K562 (cell line): ENCODE measurements around the gene CTSF. TPM values are rescaled to one million over a fixed set of nuclear protein-coding genes. Genes with fewer than 3 reads are reported as not detected.

Source experiments
- ATAC-seq: fragments of 200-7000 bp; cut with Tn5 transposase; 3 replicates; pipeline ENCODE4 v1.9.1; 2020; ENCODE audit warnings: moderate library complexity
- BruUV-seq: library from RNA; stranded (reverse); fragments of 400-500 nt; replicated peaks from 2 replicates; lab custom pipeline; 2021; lab: Mats Ljungman, UMichigan
- CTCF ChIA-PET: fragments of 300-600 bp; formaldehyde crosslinking; extraction: SDS; loops from one replicate; lab custom pipeline; 2021; ENCODE audit warnings: low intra/inter-chr PET ratio; lab: Yijun Ruan, JAX
- POLR2A ChIA-PET: fragments of 300-600, 350-650 bp; sonication (Branson Sonifier 250); formaldehyde crosslinking; extraction: SDS; loops from one replicate; lab custom pipeline; 2021; ENCODE audit warnings: antibody characterized with exemption, inconsistent platforms; lab: Yijun Ruan, JAX
- DNase-seq, 4 experiments: peaks; one replicate each; pipeline versions ENCODE4 v3.0.0 to v3.0.0-alpha.2; 2011 to 2018; ENCODE audit warnings: low spot score in 3 of 4, mixed read lengths in 3 of 4; ENCODE audit errors: extremely low read depth in 1 of 4
- FAIRE-seq: peaks from 2 replicates; lab custom pipeline; 2011; peaks lifted over from hg19 to GRCh38; lab: Jason Lieb, UNC
- H2AFZ ChIP-seq: 2 replicates; pipeline ENCODE4 v1.6.0; 2011; ENCODE audit warnings: low read depth, low read length, control low read depth, inconsistent platforms
- H3K27ac ChIP-seq: fragments of 200-600 bp; 3 replicates; pipeline ENCODE4 v1.8.0; 2011; ENCODE audit warnings: low read depth, mild to moderate bottlenecking, control low read depth, inconsistent platforms, low read length, moderate library complexity, mixed read lengths; ENCODE audit errors: extremely low read depth
- H3K27me3 ChIP-seq, 2 experiments: fragments of 300-600 bp in 1 of 2; 2 replicates in 1 of 2; 3 replicates in 1 of 2; pipeline versions ENCODE4 v1.6.0 to v1.8.0; 2011; ENCODE audit warnings: inconsistent platforms in 2 of 2, low read length in 2 of 2, mild to moderate bottlenecking in 1 of 2, mixed read lengths in 1 of 2, moderate library complexity in 1 of 2; ENCODE audit not compliant: control insufficient read depth in 2 of 2, insufficient read depth in 2 of 2
- H3K36me3 ChIP-seq: fragments of 300-600 bp; 3 replicates; pipeline ENCODE4 v1.8.0; 2011; ENCODE audit warnings: mild to moderate bottlenecking, low read length, inconsistent platforms; ENCODE audit not compliant: control insufficient read depth, insufficient read depth
- H3K4me1 ChIP-seq, 2 experiments: fragments of 200-600 bp in 1 of 2; replicated peaks in 1 of 2; 2 replicates in 1 of 2; 3 replicates in 1 of 2; pipeline versions ENCODE4 v1.5.1 to v1.8.0; 2011; ENCODE audit warnings: inconsistent platforms in 2 of 2, low read length in 2 of 2, mild to moderate bottlenecking in 1 of 2, mixed read lengths in 1 of 2, moderate library complexity in 1 of 2; ENCODE audit not compliant: control insufficient read depth in 2 of 2, insufficient read depth in 2 of 2
- H3K4me2 ChIP-seq: 2 replicates; pipeline ENCODE4 v1.6.1; 2011; ENCODE audit warnings: low read length, control low read depth, inconsistent platforms, mixed read lengths; ENCODE audit not compliant: insufficient read depth
- H3K4me3 ChIP-seq: fragments of 200-600 bp; sonication (generic), shearing (Covaris generic); 2 replicates; pipeline ENCODE4 v1.5.1; 2016; ENCODE audit warnings: control low read depth, inconsistent platforms
- H3K79me2 ChIP-seq: fragments of 200-600 bp; 3 replicates; pipeline ENCODE4 v1.8.0; 2011; ENCODE audit warnings: low read length, inconsistent platforms; ENCODE audit not compliant: control insufficient read depth, insufficient read depth
- H3K9ac ChIP-seq, 2 experiments: 2 replicates each; pipeline versions ENCODE4 v1.6.0 to v1.6.1; 2011; ENCODE audit warnings: low read depth in 2 of 2, low read length in 2 of 2, control low read depth in 1 of 2, inconsistent platforms in 1 of 2, mild to moderate bottlenecking in 1 of 2, mixed read lengths in 1 of 2; ENCODE audit not compliant: insufficient read depth in 1 of 2
- H3K9me1 ChIP-seq: one replicate; pipeline ENCODE4 v1.6.0; 2011; ENCODE audit warnings: inconsistent platforms, mild to moderate bottlenecking, low read length, moderate library complexity; ENCODE audit not compliant: control insufficient read depth, insufficient read depth
- H3K9me3 ChIP-seq: replicated peaks from 2 replicates; pipeline ENCODE4 v1.5.1; 2011; ENCODE audit warnings: low read depth, low read length, inconsistent platforms; ENCODE audit not compliant: control insufficient read depth, insufficient read depth
- H4K20me1 ChIP-seq: replicated peaks from 2 replicates; pipeline ENCODE4 v1.6.1; 2011; ENCODE audit warnings: low read length, inconsistent platforms, mixed read lengths; ENCODE audit not compliant: control insufficient read depth, insufficient read depth
- KLF13 ChIP-seq: fragments of 450-650 bp; IDR thresholded peaks from 2 replicates; pipeline ENCODE4 v1.6.1; 2016; ENCODE audit warnings: missing genetic modification characterization, low read depth, mild to moderate bottlenecking, missing compliant biosample characterization, moderate library complexity, borderline replicate concordance
- MGA ChIP-seq: fragments of 450-650 bp; IDR thresholded peaks from 2 replicates; pipeline ENCODE4 v1.6.1; 2016; ENCODE audit warnings: mild to moderate bottlenecking, moderate library complexity
- POLR3A ChIP-seq: IDR thresholded peaks from 2 replicates; pipeline ENCODE4 v1.6.1; 2011; ENCODE audit warnings: borderline replicate concordance, mild to moderate bottlenecking, moderate library complexity; ENCODE audit not compliant: insufficient read length, insufficient read depth; ENCODE audit errors: extremely low read depth
- PTBP1 ChIP-seq: fragments of 200-400 bp; formaldehyde crosslinking; IDR thresholded peaks from 2 replicates; pipeline ENCODE4 v1.6.1; 2017; ENCODE audit warnings: low read depth, low read length
- TAL1 ChIP-seq: fragments of 450-650 bp; IDR thresholded peaks from 2 replicates; pipeline ENCODE4 v1.6.1; 2016; ENCODE audit warnings: mild to moderate bottlenecking
- WGBS: fragments of 100-300 bp; shearing (Covaris generic); methylation state at CpG from one replicate; pipeline ENCODE4 v1.1.6; 2016; ENCODE audit warnings: low coverage, mixed read lengths; ENCODE audit not compliant: insufficient coverage; ENCODE audit errors: missing lambda C conversion rate; 5-methylcytosine and 5-hydroxymethylcytosine counted together
- in situ Hi-C: fragments of 300-500 bp; cut with MboI; formaldehyde crosslinking; loops from 4 replicates; pipeline ENCODE4 v1.15.0; 2018; ENCODE audit warnings: inconsistent platforms, mixed read lengths
- intact Hi-C: fragments of 100-400 bp; cut with micrococcal nuclease; formaldehyde crosslinking; loops from 2 replicates; pipeline ENCODE4 v1.14.2; 2022
- polyA plus RNA-seq, 8 experiments: library from polyadenylated mRNA; depleted of rRNA in 4 of 8; stranded (reverse) in 5 of 8; unstranded in 3 of 8; fragments of >200 nt; fragmentation: Nextera tagmentation in 2 of 8; fragmentation: Illumina TruSeq in 1 of 8; extraction: Ambion mirVana in 2 of 8; extraction: Trizol in 1 of 8; gene quantifications; 2 replicates each; pipeline versions ENCODE4 v1.2.1 to v1.2.3, GENCODE V29; 2011 to 2014; ENCODE audit warnings: inconsistent platforms in 1 of 8, missing spikeins in 1 of 8
- total RNA-seq, 7 experiments: library from RNA; depleted of rRNA in 6 of 7; stranded (reverse); fragments of >200 nt in 6 of 7; fragmentation: Illumina TruSeq in 2 of 7; extraction: Trizol in 2 of 7; gene quantifications; 2 replicates each; pipeline versions ENCODE4 v1.2.1 to v1.2.3, GENCODE V29; 2011 to 2021; ENCODE audit warnings: low replicate concordance in 1 of 7
- TF ChIP-seq, protein P1 (sequence below): fragments of 450-650 bp; formaldehyde crosslinking; IDR thresholded peaks from 2 replicates; pipeline ENCODE4 v1.4.0; 2020; ENCODE audit warnings: mild to moderate bottlenecking, moderate library complexity

CTSF gene
- total and polyA plus RNA-seq, 9 of the 15 experiments (the other 6 are each of a cell fraction or from before 2014, with no cell fraction given): 0.41 to 10.5 (median 3.8) TPM

GRCh38 chr11:66591175-66591574 lies 22.8 kb upstream of the CTSF start:
- in situ Hi-C loops: no loop called here
- Histone ChIP-seq H3K79me2 (peaks cover 26% of the 10 kb centered on the region), H3K4me2 (no peak overlapping the region), H3K27me3 (peaks cover 0 to 4% of the 10 kb centered on the region in 2 experiments; a peak in 1 of 5 replicates), H3K4me3 (no peak overlapping the region), H4K20me1 (no peaks in the 10 kb centered on the region), H3K9me3 (no peaks in the 10 kb centered on the region), H3K4me1 (peaks cover 32 to 45% of the 10 kb centered on the region in 2 experiments), H3K9me1 (no peaks in the 10 kb centered on the region), H3K36me3 (peaks cover 4% of the 10 kb centered on the region; the same call in 1 of the 3 replicates), H2AFZ (no peak overlapping the region), H3K9ac (no peak overlapping the region), H3K27ac (no peak overlapping the region)
- no TSS peak for BruUV-seq
- ChIA-PET CTCF (no interaction called here), POLR2A (interaction anchor here (0.9 to 1.7 kb wide), 5 partner anchors 15 to 58 kb away, joined by 3 to 5 read pairs (median 3); no protein-coding TSS in a partner anchor)
- no peak for ATAC-seq
- DNase-seq: no peak
- 17% methylated on average over 1 of the region's 2 CpGs for WGBS
- no peak for FAIRE-seq
- TF ChIP-seq KLF13 (tag) (no peak), POLR3A (no peak), MGA (no peak), PTBP1 (no peak), TAL1 (no peak)
- TF ChIP-seq, protein P1, sequence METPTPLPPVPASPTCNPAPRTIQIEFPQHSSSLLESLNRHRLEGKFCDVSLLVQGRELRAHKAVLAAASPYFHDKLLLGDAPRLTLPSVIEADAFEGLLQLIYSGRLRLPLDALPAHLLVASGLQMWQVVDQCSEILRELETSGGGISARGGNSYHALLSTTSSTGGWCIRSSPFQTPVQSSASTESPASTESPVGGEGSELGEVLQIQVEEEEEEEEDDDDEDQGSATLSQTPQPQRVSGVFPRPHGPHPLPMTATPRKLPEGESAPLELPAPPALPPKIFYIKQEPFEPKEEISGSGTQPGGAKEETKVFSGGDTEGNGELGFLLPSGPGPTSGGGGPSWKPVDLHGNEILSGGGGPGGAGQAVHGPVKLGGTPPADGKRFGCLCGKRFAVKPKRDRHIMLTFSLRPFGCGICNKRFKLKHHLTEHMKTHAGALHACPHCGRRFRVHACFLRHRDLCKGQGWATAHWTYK: no peak
- intact Hi-C loops: loop anchor here (5.0 kb wide), 1 partner anchor 86 kb away; the partner anchor contains the start of gene RBM4B
